HS-27A (cell line): ENCODE results near the gene ANKRD34C.
"Not testable (repeated sequence)": the region's sequence is repeated elsewhere in the genome, so short reads cannot be mapped to it uniquely, and the experiment has no call there.

Experiments
- DNase-seq: peaks from one replicate; pipeline ENCODE4 v3.0.0-alpha.2; 2012; ENCODE audit warnings: low read depth, missing footprints

The ANKRD34C gene

GRCh38 chr15:79311901-79312553 lies 29.5 kb downstream of the ANKRD34C start:
- no peak for DNase-seq

DNA sequence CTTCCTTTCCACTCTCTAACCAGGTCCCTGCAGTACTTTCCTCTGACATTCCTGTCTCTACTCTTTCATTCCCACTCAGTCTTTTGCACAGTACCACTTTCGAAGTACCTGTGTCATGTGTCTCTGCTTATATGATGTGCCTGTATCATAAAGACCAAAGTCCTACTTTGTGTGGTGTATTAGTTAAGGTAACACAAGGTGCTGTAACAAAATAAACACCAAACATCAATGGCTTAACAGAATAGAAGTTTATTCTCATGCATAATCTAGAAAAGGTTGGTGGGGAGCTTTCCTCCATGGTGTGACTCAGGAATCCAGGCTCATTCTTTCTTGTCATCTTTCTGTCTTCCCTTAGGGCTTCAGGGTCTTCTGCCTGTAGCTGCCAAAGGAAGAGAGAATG lies 31.7 kb downstream of the ANKRD34C start:
- DNase-seq = no peak

- DNase-seq = no peak
Observed at GRCh38 chr15:79314811-79315210, 32.3 kb downstream of the ANKRD34C start.

DNA sequence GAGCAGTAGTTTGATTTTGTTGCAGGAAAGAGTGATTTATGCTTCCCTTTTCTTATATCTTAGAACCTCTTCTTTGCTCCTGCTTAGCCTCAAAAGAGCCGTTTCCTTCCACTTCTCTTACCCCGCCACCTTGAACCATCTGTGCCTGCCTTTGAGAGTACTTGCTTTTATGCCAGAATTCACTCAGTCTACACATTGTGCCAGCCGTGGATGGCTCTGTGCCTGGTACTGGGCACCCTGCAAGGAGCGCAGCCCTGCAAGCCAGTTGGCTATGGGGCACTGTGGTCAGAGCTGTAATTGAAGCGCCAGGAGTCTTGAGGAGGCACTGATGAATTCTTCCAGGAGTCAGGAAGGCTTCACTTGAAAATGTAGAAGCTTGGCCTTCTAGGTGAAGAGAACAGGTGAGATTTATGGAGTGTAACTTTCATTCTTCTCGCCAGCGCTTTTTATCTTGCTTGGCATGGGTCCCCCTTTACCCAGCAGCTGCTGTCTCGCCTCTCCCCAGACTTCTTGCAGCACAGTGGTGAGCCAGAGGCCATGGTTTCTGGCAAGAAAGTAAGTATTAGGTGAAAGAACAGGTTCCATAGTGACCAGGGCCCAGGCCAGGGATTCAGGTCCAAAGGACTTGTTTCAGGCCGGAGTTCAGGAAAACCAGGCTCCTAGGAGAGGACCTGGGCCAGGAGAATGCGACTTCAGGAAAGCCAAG lies 33.3 kb downstream of the ANKRD34C start:
- DNase-seq = no peak

DNA sequence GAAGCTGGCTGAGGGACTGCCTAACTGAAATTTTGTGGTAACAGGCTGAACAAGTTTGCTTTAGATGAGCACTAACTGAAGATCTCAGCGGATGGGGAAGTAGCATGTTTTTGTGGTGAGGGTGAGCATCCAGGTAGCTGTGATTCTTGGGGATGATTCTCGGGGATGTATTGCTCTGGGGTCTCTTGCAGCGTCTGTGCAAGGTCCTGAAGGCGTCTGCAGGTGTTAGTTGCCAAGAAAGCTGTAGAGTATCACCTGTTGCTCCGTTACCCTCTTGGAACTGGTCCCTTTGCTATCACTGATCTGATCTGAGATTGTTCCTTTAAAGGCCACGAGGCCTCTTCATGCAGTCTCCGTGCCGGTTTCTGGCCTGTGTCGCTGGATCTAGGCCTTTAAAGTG lies 34.3 kb downstream of the ANKRD34C start:
- DNase-seq = no peak

DNA sequence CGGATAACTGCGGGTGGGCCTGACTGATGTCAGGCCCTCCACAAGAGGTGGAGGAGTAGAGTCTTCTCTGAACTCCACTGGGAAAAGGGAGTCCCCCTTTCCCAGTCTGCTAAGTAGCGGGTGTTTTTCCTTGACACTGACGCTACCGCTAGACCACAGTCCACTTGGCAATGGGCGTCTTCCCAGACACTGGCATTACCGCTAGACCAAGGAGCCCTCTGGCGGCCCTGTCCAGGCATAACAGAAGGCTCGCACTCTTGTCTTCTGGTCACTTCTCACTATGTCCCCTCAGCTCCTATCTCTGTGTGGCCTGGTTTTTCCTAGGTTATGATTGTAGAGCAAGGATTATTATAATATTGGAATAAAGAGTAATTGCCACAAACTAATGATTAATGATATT lies 37.5 kb downstream of the ANKRD34C start:
- not testable (repeated sequence) for DNase-seq

- DNase-seq = no peak
Observed at GRCh38 chr15:79321876-79322275, 39.4 kb downstream of the ANKRD34C start.

DNA sequence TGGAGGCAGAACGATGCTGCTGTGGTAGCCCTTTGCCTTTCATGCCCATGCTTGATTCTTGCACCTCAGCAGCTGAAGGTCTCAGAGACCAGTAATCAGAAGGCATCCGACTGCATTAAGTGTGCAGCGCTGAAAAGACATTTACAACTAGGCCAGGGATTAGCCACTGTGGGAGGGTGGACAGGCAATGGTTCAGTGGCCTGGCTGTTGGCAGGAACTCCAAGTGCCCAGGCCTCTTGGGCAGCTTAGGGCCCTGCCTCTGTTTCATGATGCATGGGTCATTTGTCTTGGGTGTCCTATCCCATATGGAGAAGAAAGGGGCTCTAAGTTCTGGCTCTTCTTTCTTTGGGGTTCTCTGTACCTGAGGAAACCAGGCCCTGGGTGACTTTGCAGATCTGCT lies 39.8 kb downstream of the ANKRD34C start:
- no peak for DNase-seq

DNA sequence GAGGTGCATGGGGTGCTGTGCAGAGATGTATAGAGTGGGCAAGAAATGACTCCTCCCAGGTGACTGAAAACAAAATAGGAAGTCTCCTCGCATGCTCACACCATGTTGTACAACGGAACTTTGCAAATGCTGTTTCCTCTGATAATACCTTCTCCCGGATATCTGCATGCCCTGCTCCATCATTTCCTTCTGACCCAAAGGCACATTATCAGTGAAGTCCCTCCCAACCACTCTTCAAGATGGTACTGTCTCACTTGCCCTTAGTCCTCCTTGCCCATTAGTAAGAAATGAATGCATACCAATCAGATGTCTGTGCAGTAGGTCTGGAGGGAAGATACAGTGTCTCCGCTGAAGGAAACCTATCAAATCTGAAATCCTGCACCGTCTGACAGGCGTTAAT lies 40.4 kb downstream of the ANKRD34C start:
- no peak for DNase-seq

GRCh38 chr15:79329171-79329611 lies 46.7 kb downstream of the ANKRD34C start:
- no peak for DNase-seq
